IMR-90 (cell line): ENCODE measurements around the gene OSBP2.

Experiments
- CHD1 ChIP-seq: IDR thresholded peaks from 2 replicates; pipeline ENCODE4 v1.6.1; 2012; ENCODE audit warnings: low read depth, low read length, improper control_type of control experiment
- CTCF ChIP-seq: conservative IDR thresholded peaks from 2 replicates; pipeline ENCODE4 v1.5.1; 2012; ENCODE audit warnings: mild to moderate bottlenecking, low read depth, low read length, improper control_type of control experiment
- MXI1 ChIP-seq: IDR thresholded peaks from 2 replicates; pipeline ENCODE4 v1.6.1; 2012; ENCODE audit warnings: low read depth, mild to moderate bottlenecking, low read length, moderate library complexity, borderline replicate concordance
- POLR2A ChIP-seq: IDR thresholded peaks from 2 replicates; pipeline ENCODE4 v1.6.1; 2012; ENCODE audit warnings: mild to moderate bottlenecking, low read depth, low read length
- TF ChIP-seq, protein P1 (sequence below): fragments of 150-350 bp; IDR thresholded peaks from 2 replicates; pipeline ENCODE4 v1.6.1; 2016; ENCODE audit warnings: low read depth, mild to moderate bottlenecking, low read length, moderate library complexity, borderline replicate concordance
- TF ChIP-seq, protein P2 (sequence below): fragments of 150-350 bp; IDR thresholded peaks from 2 replicates; pipeline ENCODE4 v1.6.1; 2017; ENCODE audit warnings: mild to moderate bottlenecking, antibody characterized with exemption, low read length, low read depth

DNA sequence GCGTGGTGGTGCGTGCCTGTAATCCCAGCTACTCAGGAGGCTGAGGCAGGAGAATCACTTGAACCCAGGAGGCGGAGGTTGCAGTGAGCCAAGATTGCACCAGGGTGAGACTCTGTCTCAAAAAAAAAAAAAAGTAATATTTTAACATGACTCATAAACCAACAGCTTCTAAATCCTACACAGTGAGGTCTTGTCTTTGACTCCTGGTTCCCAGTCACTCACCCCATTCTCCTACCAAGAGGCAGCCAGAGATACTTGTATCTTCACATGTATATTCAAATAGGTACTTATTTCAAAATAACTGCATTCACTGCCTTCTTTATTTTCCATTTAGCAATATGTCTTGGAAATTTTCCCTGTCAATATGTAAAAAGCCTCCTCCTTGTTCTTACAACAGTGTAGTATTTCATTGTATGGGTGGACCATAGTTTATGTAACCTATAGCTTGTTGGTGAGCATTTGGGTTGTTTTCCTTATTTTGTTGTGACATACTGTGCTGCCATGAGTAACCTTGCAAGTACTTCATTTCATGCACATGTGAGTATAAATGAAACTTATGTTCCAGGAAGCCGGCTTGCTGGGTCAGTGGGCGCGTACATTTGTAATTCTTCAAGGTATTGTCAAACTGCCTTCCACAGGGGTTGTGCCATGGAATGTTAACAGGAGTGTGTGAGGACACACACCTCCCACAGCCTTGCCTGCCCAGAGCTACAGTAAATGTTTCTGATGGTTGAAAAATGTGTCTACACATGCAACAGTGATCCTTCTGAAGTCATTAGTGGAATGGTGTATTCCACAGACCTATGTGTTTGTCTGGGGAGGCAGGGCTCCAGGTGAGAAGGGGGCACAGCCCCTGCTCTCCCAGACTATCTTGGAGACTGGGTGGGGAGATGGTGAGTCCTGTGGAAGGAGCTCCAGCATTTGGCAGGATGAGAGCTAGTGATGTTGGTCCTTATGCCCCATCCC, 47.9 kb downstream of the OSBP2 start:
- no peak for TF ChIP-seq CTCF
- TF ChIP-seq, protein P1, sequence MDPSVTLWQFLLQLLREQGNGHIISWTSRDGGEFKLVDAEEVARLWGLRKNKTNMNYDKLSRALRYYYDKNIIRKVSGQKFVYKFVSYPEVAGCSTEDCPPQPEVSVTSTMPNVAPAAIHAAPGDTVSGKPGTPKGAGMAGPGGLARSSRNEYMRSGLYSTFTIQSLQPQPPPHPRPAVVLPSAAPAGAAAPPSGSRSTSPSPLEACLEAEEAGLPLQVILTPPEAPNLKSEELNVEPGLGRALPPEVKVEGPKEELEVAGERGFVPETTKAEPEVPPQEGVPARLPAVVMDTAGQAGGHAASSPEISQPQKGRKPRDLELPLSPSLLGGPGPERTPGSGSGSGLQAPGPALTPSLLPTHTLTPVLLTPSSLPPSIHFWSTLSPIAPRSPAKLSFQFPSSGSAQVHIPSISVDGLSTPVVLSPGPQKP, result no peak
- TF ChIP-seq, protein P2, sequence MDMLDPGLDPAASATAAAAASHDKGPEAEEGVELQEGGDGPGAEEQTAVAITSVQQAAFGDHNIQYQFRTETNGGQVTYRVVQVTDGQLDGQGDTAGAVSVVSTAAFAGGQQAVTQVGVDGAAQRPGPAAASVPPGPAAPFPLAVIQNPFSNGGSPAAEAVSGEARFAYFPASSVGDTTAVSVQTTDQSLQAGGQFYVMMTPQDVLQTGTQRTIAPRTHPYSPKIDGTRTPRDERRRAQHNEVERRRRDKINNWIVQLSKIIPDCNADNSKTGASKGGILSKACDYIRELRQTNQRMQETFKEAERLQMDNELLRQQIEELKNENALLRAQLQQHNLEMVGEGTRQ, result no peak
- no peak for TF ChIP-seq POLR2A
- no peak for TF ChIP-seq CHD1
- no peak for TF ChIP-seq MXI1
